Liver (tissue), 3 donors: ENCODE results near the gene PDK1.

Experiments
- CTCF ChIP-seq: fragments of 150-350 bp; IDR thresholded peaks from 2 replicates; pipeline ENCODE4 v1.5.1; 2017; ENCODE audit warnings: improper control_type of control experiment, low read depth, low read length; ENCODE audit not compliant: missing input control
- TF ChIP-seq, protein P1 (sequence below): IDR thresholded peaks from 2 replicates; pipeline ENCODE4 v1.6.1; 2016; ENCODE audit warnings: antibody characterized with exemption
- donor health status: healthy.
- donor health status: healthy.

GRCh38 chr2:172556284-172557033, 569 bp downstream of the PDK1 start:
- no peak for TF ChIP-seq CTCF
- TF ChIP-seq, protein P1, sequence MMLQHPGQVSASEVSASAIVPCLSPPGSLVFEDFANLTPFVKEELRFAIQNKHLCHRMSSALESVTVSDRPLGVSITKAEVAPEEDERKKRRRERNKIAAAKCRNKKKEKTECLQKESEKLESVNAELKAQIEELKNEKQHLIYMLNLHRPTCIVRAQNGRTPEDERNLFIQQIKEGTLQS = no peak
